Measurements from ENCODE around the gene HAGHL.
A peak's percentile ranks its signal among the peaks of the same experiment; 100 is the strongest.

The HAGHL gene

GRCh38 chr16:721765-722540, 5.0 kb upstream of the HAGHL start:
- no peak for DNase-seq (ENCODE audit: low spot score)

GRCh38 chr16:722835-723633, 3.9 kb upstream of the HAGHL start:
- DNase-seq (ENCODE audit: low spot score): no peak

DNA sequence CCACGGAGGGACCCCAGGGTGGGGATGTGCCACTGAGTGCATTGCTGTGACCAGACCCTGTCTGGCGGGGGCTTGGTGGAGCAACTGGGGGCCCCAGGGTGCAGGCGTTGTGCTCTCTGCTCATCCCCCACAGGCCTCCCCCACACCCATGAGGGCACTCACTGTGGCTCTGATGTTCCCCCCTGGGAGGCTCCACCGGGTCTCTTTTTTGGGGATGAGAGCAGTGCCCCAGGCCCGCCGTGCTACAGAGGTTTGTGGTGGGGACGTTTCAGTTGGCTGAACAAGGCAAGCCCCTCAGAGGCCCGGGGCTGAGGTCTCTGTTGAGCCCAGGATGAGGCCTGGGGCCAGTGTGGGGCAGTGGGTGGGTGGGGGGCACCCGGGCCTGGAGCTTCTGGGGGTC, 3.2 kb upstream of the HAGHL start:
- DNase-seq (ENCODE audit: low spot score): no peak

DNA sequence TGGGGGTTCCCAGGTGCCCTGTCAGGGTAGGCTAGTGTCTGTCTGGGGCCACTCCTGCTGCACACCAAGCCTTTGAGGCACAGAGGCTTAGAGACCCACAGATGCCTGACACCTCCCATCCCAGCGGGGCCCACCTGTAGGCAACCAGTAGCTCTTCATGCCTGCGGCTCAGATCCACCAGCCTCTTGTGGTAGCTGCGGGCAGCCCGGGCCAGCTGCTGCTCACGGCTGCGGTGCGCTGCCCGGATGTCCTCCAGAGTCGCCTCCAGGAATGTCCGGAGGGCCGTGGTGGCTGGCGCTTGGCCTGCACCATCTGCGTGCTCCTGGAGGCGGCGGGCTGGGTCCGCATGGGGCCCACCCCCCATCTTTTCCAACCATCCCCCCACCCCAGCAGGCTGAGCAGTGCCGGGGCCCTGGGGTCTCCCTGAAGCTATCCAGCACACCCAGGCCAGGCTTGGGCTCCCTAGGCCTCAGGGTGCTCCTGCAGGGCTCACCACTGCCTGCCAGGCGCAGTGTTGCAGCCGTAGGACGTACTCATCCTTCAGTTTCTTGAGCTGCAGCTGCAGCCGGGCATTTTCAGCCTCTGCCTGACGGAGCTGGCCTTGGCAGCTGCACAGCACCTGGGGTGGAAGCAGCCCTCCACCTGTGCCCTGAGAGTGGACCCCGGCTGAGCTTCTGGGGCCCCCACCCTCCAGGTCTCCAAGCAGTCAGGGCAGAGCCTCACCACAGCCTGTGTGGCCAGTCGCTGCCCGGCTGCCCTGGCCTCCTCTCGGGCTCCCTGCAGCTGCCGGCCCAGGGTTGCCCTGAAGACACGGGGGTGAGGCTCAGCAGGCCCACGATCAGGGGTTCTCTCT, 2.5 kb upstream of the HAGHL start:
- DNase-seq (ENCODE audit: low spot score): no peak

- no peak for DNase-seq (ENCODE audit: low spot score)
Measured at GRCh38 chr16:725041-725376, 1.9 kb upstream of the HAGHL start.

DNA sequence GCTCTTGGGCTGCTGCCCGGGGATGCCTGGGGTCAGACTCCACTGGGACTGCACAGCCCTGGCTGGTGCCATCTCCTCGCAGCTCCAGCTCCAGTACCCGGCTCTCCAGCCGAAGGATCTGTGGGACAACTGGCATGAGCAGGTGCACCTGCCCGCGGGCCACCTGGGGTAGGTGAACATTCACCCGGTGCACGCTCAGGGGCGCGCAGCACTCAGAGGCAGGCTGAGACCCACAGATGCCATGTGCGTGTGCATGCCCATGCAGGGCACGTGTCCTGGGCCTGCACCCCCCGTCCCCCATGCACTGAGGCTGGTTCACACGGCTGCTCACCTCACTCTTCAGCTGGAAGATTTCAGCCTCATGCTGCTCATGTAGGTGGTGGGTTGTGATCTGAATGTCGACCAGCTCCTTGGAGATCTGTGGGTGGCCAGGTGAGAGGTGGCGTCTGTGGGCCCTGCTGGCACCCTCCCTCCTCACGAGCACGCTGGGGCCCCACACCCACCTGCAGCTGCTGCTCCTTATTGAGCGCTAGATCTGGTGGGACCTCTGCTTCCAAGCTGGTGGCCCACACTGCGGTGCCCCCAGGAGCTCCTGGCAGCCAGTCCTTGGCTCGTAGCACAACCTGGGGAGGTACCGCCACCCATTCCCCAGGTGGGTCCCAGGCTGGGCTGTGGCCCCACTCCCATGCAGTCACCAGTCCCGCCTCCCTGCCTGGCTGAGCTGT, 1.3 kb upstream of the HAGHL start:
- no peak for DNase-seq (ENCODE audit: low spot score)

DNA sequence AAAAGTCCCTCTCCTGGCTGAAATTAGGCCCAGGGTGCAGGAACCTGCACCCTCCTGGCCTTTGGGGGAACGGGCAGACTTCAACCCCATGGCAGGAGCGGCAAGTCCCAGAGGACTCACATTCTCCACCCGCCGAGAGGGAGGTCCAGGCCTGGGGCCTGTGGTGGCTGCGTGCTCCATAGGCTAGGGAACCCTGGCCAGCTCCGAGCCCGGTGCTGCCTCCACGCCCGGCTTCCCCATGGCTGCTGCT, 793 bp upstream of the HAGHL start:
- no peak for DNase-seq (ENCODE audit: low spot score)

GRCh38 chr16:727291-727977, 528 bp downstream of the HAGHL start:
- DNase-seq (ENCODE audit: low spot score): no peak

- peak; percentile 88 for DNase-seq (ENCODE audit: low spot score)
Measured at GRCh38 chr16:728131-728889, 1.4 kb downstream of the HAGHL start.

DNA sequence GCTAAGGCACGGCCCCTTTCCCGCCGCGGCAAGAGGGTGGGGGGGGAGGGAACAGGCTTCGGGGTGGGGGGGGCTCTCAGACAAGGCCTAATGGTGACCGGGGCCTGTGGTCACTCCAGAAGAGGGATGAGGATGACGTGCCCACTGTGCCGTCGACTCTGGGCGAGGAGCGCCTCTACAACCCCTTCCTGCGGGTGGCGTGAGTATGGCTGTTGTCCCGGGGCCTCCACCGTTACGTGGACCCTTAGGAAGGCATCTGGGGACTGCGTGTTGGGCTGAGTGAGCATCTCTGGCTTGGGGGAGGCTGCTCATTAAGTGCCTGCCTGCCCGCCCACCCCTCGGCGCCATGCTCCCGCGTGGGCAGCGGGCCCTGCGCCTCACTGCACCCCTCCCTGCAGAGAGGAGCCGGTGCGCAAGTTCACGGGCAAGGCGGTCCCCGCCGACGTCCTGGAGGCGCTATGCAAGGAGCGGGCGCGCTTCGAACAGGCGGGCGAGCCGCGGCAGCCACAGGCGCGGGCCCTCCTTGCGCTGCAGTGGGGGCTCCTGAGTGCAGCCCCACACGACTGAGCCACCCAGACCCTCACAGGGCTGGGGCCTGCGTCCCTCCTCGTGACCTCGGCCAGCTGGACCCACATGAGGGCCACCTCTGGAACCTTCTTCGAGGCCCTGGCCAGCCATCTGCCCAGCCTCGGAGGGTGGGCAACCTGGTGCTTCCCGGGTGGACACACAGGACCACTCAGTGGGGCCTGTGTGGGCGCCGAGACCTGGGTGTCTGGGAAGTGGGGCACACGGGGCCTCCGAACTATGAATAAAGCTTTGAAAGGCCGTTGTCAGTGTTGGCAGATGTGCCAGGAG, 2.2 kb downstream of the HAGHL start:
- DNase-seq (ENCODE audit: low spot score): no peak

GRCh38 chr16:729768-730665, 3.1 kb downstream of the HAGHL start:
- no peak for DNase-seq (ENCODE audit: low spot score)

- no peak for DNase-seq (ENCODE audit: low spot score)
Measured at GRCh38 chr16:730666-731509, 4.0 kb downstream of the HAGHL start.

DNA sequence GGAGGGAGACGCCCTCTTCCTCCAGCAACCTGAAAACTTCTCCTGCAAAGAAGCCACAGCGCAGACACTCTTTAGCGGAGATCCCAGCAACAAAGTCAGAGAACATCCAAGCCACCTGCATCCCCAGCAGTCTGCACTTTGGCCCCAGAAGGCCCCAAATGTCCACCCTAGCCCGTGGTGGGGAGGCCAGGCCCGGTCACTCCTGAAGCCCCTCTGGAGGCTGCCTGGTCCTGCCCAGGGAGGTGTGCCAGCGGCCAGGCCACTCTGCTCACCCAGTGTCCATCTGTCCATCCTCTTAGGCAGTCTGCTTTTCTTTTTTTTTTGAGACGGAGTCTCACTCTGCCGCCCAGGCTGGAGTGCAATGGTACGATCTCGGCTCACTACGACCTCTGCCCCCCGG, 5.4 kb downstream of the HAGHL start:
- no peak for DNase-seq (ENCODE audit: low spot score)

GRCh38 chr16:732936-733335, 6.0 kb downstream of the HAGHL start:
- no peak for DNase-seq (ENCODE audit: low spot score)

DNA sequence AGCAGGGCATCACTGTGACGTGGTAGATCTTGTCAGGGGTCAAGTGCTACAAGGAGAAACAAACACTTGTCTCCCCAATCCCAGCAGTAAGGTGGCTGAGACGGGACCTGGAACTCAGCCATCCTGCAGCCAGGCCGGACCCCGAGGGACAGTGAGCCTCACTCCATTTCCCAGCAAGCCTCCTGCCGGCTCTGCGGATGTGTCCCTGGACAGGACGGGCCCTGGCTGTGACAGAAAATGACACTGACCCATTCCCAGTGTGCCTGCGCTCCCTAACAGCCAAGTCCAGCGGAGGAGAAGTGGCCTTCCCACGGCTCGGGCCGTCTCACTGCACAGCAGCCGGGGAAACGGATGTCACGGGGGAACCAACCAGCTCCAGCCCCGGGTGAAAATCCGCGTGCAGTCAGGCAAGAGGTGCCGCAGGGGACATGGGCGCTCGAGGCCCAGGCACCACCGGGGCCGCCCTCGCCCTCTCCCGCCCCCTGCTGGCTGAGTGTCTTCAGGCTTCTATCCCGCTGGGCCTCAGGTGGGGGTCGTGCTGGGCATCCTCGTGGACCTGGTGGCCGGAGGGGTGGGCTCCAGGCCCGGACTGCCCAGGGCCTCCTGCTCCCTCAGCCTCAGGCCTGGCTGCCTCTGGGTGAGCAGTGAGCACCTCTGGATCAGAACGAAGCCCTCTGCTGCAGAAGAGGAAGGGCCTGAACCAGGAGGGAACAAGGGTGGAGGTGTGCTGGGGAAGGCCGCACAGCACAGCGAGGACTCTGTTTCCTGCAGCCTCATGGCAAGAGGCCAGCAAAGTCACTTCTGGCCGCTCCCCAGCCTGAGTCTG, 6.7 kb downstream of the HAGHL start:
- no peak for DNase-seq (ENCODE audit: low spot score)

GRCh38 chr16:734208-734980, 7.5 kb downstream of the HAGHL start:
- no peak for DNase-seq (ENCODE audit: low spot score)

Data from kidney tubule cell (primary cell).